RWPE2 (cell line): ENCODE results near the gene C16orf89.
"Not testable (repeated sequence)": the region's sequence is repeated elsewhere in the genome, so short reads cannot be mapped to it uniquely, and the experiment has no call there.

Experiments used
- ATAC-seq: fragments of 200-7000 bp; cut with Tn5 transposase; 3 replicates; pipeline ENCODE4 v1.9.1; 2021; ENCODE audit warnings: low read depth
- DNase-seq: peaks from one replicate; pipeline ENCODE4 v3.0.0-alpha.2; 2020; ENCODE audit warnings: low spot score
- H3K27ac ChIP-seq: fragments of 450-650 bp; 2 replicates; pipeline ENCODE4 v1.5.1; 2017; ENCODE audit warnings: mild to moderate bottlenecking; ENCODE audit not compliant: poor library complexity, severe bottlenecking
- H3K27me3 ChIP-seq: fragments of 250-450 bp; sonication (Bioruptor Pico); 2 replicates; pipeline ENCODE4 v1.5.1; 2021; ENCODE audit warnings: mild to moderate bottlenecking, moderate library complexity; ENCODE audit not compliant: insufficient read depth, poor library complexity, severe bottlenecking
- H3K36me3 ChIP-seq: fragments of 250-450 bp; sonication (Bioruptor Pico); 2 replicates; pipeline ENCODE4 v1.5.1; 2020; ENCODE audit warnings: low read depth, mild to moderate bottlenecking, moderate library complexity
- H3K4me1 ChIP-seq: fragments of 250-450 bp; sonication (Bioruptor Pico); 2 replicates; pipeline ENCODE4 v1.5.1; 2021; ENCODE audit warnings: mild to moderate bottlenecking, moderate library complexity; ENCODE audit not compliant: insufficient read depth, poor library complexity, severe bottlenecking
- H3K4me3 ChIP-seq: fragments of 250-450 bp; sonication (Bioruptor Pico); 2 replicates; pipeline ENCODE4 v1.5.1; 2021; ENCODE audit warnings: mild to moderate bottlenecking, moderate library complexity; ENCODE audit not compliant: severe bottlenecking
- H3K9me3 ChIP-seq: fragments of 250-450 bp; sonication (Bioruptor Pico); 2 replicates; pipeline ENCODE4 v1.5.1; 2021; ENCODE audit warnings: mild to moderate bottlenecking, moderate library complexity; ENCODE audit not compliant: severe bottlenecking
- CTCF ChIP-seq: fragments of 450-650 bp; IDR thresholded peaks from one replicate; pipeline ENCODE4 v1.5.1; 2017; ENCODE audit warnings: mild to moderate bottlenecking, moderate library complexity; ENCODE audit not compliant: poor library complexity, severe bottlenecking

C16orf89 gene

GRCh38 chr16:5054876-5055865 is 10.6 kb downstream of the C16orf89 start:
- H3K4me1 ChIP-seq = no peaks in the 10 kb centered on the region
- no peak for ATAC-seq

GRCh38 chr16:5046914-5047313 is 18.8 kb downstream of the C16orf89 start:
- no peaks in the 10 kb centered on the region for H3K9me3 ChIP-seq
- no peak overlapping the region for H3K4me3 ChIP-seq
- no peaks in the 10 kb centered on the region for H3K36me3 ChIP-seq
- no peaks in the 10 kb centered on the region for H3K27me3 ChIP-seq
- no peak overlapping the region for H3K27ac ChIP-seq
- no peak for TF ChIP-seq CTCF
- H3K4me1 ChIP-seq = no peaks in the 10 kb centered on the region
- ATAC-seq (no peak), DNase-seq (no peak)

More at GRCh38 chr16:5054876-5055865, 10.6 kb downstream of the C16orf89 start:
- H3K9me3 ChIP-seq = no peaks in the 10 kb centered on the region
- no peak for DNase-seq
- no peaks in the 10 kb centered on the region for H3K27me3 ChIP-seq
- no peak overlapping the region for H3K27ac ChIP-seq
- no peak for TF ChIP-seq CTCF
- H3K4me3 ChIP-seq = no peak overlapping the region
- no peaks in the 10 kb centered on the region for H3K36me3 ChIP-seq

- DNase-seq (peak; percentile 20), ATAC-seq (no peak)
- Histone ChIP-seq H3K9me3 (no peaks in the 10 kb centered on the region), H3K27ac (no peak overlapping the region), H3K4me1 (no peaks in the 10 kb centered on the region), H3K4me3 (no peak overlapping the region), H3K36me3 (no peaks in the 10 kb centered on the region), H3K27me3 (no peaks in the 10 kb centered on the region)
- TF ChIP-seq CTCF = no peak
Observed at GRCh38 chr16:5045499-5046115, 20.1 kb downstream of the C16orf89 start.

GRCh38 chr16:5044581-5044980 is 21.2 kb downstream of the C16orf89 start:
- not testable (repeated sequence) for H3K27ac ChIP-seq, H3K9me3 ChIP-seq, DNase-seq, H3K27me3 ChIP-seq, H3K4me3 ChIP-seq, H3K4me1 ChIP-seq, H3K36me3 ChIP-seq, ATAC-seq

GRCh38 chr16:5044011-5044540 is 21.7 kb downstream of the C16orf89 start:
- no peak for TF ChIP-seq CTCF
- peak; percentile 38 for DNase-seq
- Histone ChIP-seq H3K36me3 (no peaks in the 10 kb centered on the region), H3K4me3 (no peak overlapping the region), H3K4me1 (no peaks in the 10 kb centered on the region), H3K27me3 (no peaks in the 10 kb centered on the region), H3K27ac (no peak overlapping the region), H3K9me3 (no peaks in the 10 kb centered on the region)
- ATAC-seq = no peak
